Measurements from ENCODE around the gene MTHFD1.

MTHFD1 gene

GRCh38 chr14:64422005-64422404, 33.9 kb downstream of the MTHFD1 start:
- H3K27ac ChIP-seq (ENCODE audit: low read depth, low read length, severe bottlenecking) = no peak overlapping the region
- H3K36me3 ChIP-seq (ENCODE audit: control insufficient read depth, insufficient read depth, low read length) = peaks cover 80% of the 10 kb centered on the region
- H3K4me3 ChIP-seq (ENCODE audit: extremely low read depth, insufficient read depth, low read length, poor library complexity, severe bottlenecking) = no peak overlapping the region
- no peaks in the 10 kb centered on the region for H3K9me3 ChIP-seq (ENCODE audit: control insufficient read depth, low read length)
- WGBS, 2 experiments (ENCODE audit: insufficient coverage in 2 of 2) = no CpG with 5 or more reads among the region's 1 CpG
- peaks cover 9% of the 10 kb centered on the region for H3K4me1 ChIP-seq (ENCODE audit: control insufficient read depth, insufficient read depth, low read length, poor library complexity, severe bottlenecking)

GRCh38 chr14:64422756-64423155, 34.6 kb downstream of the MTHFD1 start:
- WGBS, 2 experiments (ENCODE audit: insufficient coverage in 2 of 2) = 91 to 96% methylated on average over 5 to 7 of the region's 7 CpGs
- peaks cover 81% of the 10 kb centered on the region for H3K36me3 ChIP-seq (ENCODE audit: control insufficient read depth, insufficient read depth, low read length)
- H3K9me3 ChIP-seq (ENCODE audit: control insufficient read depth, low read length) = no peaks in the 10 kb centered on the region
- H3K27ac ChIP-seq (ENCODE audit: low read depth, low read length, severe bottlenecking) = peak overlapping the region; percentile 24
- H3K4me3 ChIP-seq (ENCODE audit: extremely low read depth, insufficient read depth, low read length, poor library complexity, severe bottlenecking) = no peak overlapping the region
- H3K4me1 ChIP-seq (ENCODE audit: control insufficient read depth, insufficient read depth, low read length, poor library complexity, severe bottlenecking) = peaks cover 9% of the 10 kb centered on the region

DNA sequence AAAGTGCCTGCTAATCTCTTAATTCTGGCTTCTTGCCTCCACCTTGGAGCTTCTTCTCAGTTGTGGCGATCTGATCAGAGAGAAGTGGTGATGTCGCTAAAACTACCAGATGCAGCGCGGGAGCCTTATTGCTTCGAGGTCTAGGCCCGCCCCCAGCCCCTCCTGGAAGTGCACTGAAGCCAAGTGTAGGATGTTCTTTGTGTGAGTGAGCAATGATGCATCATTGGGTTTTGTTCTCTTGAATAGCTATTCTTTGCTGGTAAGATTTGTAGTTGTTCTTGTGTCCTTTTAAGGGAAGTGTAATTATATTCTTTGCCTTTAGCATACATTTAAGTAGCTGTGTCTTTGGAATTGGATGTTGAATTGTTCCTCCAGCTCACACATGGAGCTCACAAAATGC, 35.8 kb downstream of the MTHFD1 start:
- Histone ChIP-seq H3K36me3 (ENCODE audit: control insufficient read depth, insufficient read depth, low read length) (peaks cover 75% of the 10 kb centered on the region), H3K4me3 (ENCODE audit: extremely low read depth, insufficient read depth, low read length, poor library complexity, severe bottlenecking) (no peak overlapping the region), H3K4me1 (ENCODE audit: control insufficient read depth, insufficient read depth, low read length, poor library complexity, severe bottlenecking) (peaks cover 9% of the 10 kb centered on the region), H3K9me3 (ENCODE audit: control insufficient read depth, low read length) (no peaks in the 10 kb centered on the region), H3K27ac (ENCODE audit: low read depth, low read length, severe bottlenecking) (no peak overlapping the region)
- WGBS, 2 experiments (ENCODE audit: insufficient coverage in 2 of 2) = 100% methylated on average over 6 of the region's 6 CpGs; no CpG with 5 or more reads in 1 of the 2 experiments

- peaks cover 4% of the 10 kb centered on the region for H3K4me1 ChIP-seq (ENCODE audit: control insufficient read depth, insufficient read depth, low read length, poor library complexity, severe bottlenecking)
- 89 to 94% methylated on average over 3 of the region's 3 CpGs for WGBS, 2 experiments (ENCODE audit: insufficient coverage in 2 of 2)
- H3K9me3 ChIP-seq (ENCODE audit: control insufficient read depth, low read length) = no peaks in the 10 kb centered on the region
- H3K36me3 ChIP-seq (ENCODE audit: control insufficient read depth, insufficient read depth, low read length) = peaks cover 77% of the 10 kb centered on the region
- no peak overlapping the region for H3K4me3 ChIP-seq (ENCODE audit: extremely low read depth, insufficient read depth, low read length, poor library complexity, severe bottlenecking)
- H3K27ac ChIP-seq (ENCODE audit: low read depth, low read length, severe bottlenecking) = no peak overlapping the region
Observed at GRCh38 chr14:64434528-64434927, 46.4 kb downstream of the MTHFD1 start.

DNA sequence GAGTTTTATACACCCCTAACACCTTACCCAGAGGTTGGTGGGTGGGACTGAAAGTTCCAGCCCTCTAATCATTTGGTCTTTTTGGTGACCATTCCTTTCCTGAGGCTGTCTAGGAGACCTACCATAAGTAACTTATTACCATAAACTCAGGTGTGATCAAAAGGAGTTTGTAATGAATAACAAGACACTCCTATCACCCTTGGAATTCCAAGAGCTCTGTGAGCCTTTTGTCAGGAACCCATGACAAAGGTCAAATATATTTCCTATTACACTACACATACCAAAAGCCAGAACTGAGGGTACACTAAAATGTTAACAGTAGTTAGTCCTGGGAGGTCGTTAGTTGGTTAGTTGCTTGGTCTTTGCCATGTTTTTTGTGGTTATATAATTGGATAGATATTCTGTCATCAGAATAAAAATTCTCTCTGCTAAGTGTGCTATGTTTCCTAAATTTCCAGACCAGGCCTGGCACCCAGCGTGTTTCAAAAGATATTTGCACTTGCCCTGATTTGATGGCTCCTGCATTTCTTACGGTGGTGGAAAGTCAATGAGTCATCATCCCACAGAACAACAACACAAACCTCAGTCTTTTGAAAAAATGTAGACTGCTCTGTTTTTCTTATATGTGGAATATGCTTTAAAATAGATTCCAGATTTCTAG, 50.2 kb downstream of the MTHFD1 start:
- H3K9me3 ChIP-seq (ENCODE audit: control insufficient read depth, low read length) = no peaks in the 10 kb centered on the region
- no CpG with 5 or more reads among the region's 3 CpGs for WGBS, 2 experiments (ENCODE audit: insufficient coverage in 2 of 2)
- peaks cover 4% of the 10 kb centered on the region for H3K4me1 ChIP-seq (ENCODE audit: control insufficient read depth, insufficient read depth, low read length, poor library complexity, severe bottlenecking)
- H3K36me3 ChIP-seq (ENCODE audit: control insufficient read depth, insufficient read depth, low read length) = peaks cover 77% of the 10 kb centered on the region
- H3K27ac ChIP-seq (ENCODE audit: low read depth, low read length, severe bottlenecking) = peak overlapping the region; percentile 74
- H3K4me3 ChIP-seq (ENCODE audit: extremely low read depth, insufficient read depth, low read length, poor library complexity, severe bottlenecking) = no peak overlapping the region

DNA sequence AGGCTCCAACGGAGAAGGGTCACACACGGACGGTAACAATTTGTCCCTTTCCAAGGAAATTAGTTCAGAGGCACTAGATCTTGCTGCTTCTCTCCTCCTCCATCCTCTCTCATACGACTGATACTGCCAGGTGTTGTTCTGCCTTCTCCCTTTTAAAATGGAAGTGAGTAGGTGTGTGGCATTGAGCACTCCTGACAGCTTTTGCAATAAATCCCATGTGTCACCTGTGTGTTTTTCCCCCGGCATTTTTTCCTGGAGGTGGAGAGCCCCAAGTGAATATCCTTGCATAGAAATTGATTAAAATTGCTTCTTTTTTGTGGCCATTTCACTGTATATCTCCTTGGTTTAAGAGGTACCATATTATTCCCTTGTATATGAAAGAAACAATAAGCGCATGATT, 51.0 kb downstream of the MTHFD1 start:
- H3K9me3 ChIP-seq (ENCODE audit: control insufficient read depth, low read length) = no peaks in the 10 kb centered on the region
- H3K4me3 ChIP-seq (ENCODE audit: extremely low read depth, insufficient read depth, low read length, poor library complexity, severe bottlenecking) = no peak overlapping the region
- H3K27ac ChIP-seq (ENCODE audit: low read depth, low read length, severe bottlenecking) = peak overlapping the region; percentile 74
- peaks cover 77% of the 10 kb centered on the region for H3K36me3 ChIP-seq (ENCODE audit: control insufficient read depth, insufficient read depth, low read length)
- 90 to 92% methylated on average over 3 to 4 of the region's 6 CpGs for WGBS, 2 experiments (ENCODE audit: insufficient coverage in 2 of 2)
- H3K4me1 ChIP-seq (ENCODE audit: control insufficient read depth, insufficient read depth, low read length, poor library complexity, severe bottlenecking) = peaks cover 4% of the 10 kb centered on the region

- WGBS, 2 experiments (ENCODE audit: insufficient coverage in 2 of 2) = 83 to 100% methylated on average over 2 to 3 of the region's 3 CpGs
- Histone ChIP-seq H3K36me3 (ENCODE audit: control insufficient read depth, insufficient read depth, low read length) (peaks cover 79% of the 10 kb centered on the region), H3K9me3 (ENCODE audit: control insufficient read depth, low read length) (no peaks in the 10 kb centered on the region)
Observed at GRCh38 chr14:64440494-64440893, 52.3 kb downstream of the MTHFD1 start.

GRCh38 chr14:64442300-64442988, 54.3 kb downstream of the MTHFD1 start:
- 90 to 92% methylated on average over 14 to 17 of the region's 17 CpGs for WGBS, 2 experiments (ENCODE audit: insufficient coverage in 2 of 2)
- no peaks in the 10 kb centered on the region for H3K9me3 ChIP-seq (ENCODE audit: control insufficient read depth, low read length)
- peaks cover 19% of the 10 kb centered on the region for H3K4me1 ChIP-seq (ENCODE audit: control insufficient read depth, insufficient read depth, low read length, poor library complexity, severe bottlenecking)
- no peak overlapping the region for H3K4me3 ChIP-seq (ENCODE audit: extremely low read depth, insufficient read depth, low read length, poor library complexity, severe bottlenecking)
- peaks cover 83% of the 10 kb centered on the region for H3K36me3 ChIP-seq (ENCODE audit: control insufficient read depth, insufficient read depth, low read length)
- peak overlapping the region; percentile 10 for H3K27ac ChIP-seq (ENCODE audit: low read depth, low read length, severe bottlenecking)

More at GRCh38 chr14:64440494-64440893, 52.3 kb downstream of the MTHFD1 start:
- no peak overlapping the region for H3K27ac ChIP-seq (ENCODE audit: low read depth, low read length, severe bottlenecking)
- peaks cover 7% of the 10 kb centered on the region for H3K4me1 ChIP-seq (ENCODE audit: control insufficient read depth, insufficient read depth, low read length, poor library complexity, severe bottlenecking)
- H3K4me3 ChIP-seq (ENCODE audit: extremely low read depth, insufficient read depth, low read length, poor library complexity, severe bottlenecking) = no peak overlapping the region

- Histone ChIP-seq H3K36me3 (ENCODE audit: control insufficient read depth, insufficient read depth, low read length) (peaks cover 78% of the 10 kb centered on the region), H3K27ac (ENCODE audit: low read depth, low read length, severe bottlenecking) (no peak overlapping the region), H3K9me3 (ENCODE audit: control insufficient read depth, low read length) (no peaks in the 10 kb centered on the region), H3K4me1 (ENCODE audit: control insufficient read depth, insufficient read depth, low read length, poor library complexity, severe bottlenecking) (peaks cover 19% of the 10 kb centered on the region), H3K4me3 (ENCODE audit: extremely low read depth, insufficient read depth, low read length, poor library complexity, severe bottlenecking) (no peak overlapping the region)
- 98 to 100% methylated on average over 9 to 10 of the region's 11 CpGs for WGBS, 2 experiments (ENCODE audit: insufficient coverage in 2 of 2)
Observed at GRCh38 chr14:64444140-64444539, 56.0 kb downstream of the MTHFD1 start.

DNA sequence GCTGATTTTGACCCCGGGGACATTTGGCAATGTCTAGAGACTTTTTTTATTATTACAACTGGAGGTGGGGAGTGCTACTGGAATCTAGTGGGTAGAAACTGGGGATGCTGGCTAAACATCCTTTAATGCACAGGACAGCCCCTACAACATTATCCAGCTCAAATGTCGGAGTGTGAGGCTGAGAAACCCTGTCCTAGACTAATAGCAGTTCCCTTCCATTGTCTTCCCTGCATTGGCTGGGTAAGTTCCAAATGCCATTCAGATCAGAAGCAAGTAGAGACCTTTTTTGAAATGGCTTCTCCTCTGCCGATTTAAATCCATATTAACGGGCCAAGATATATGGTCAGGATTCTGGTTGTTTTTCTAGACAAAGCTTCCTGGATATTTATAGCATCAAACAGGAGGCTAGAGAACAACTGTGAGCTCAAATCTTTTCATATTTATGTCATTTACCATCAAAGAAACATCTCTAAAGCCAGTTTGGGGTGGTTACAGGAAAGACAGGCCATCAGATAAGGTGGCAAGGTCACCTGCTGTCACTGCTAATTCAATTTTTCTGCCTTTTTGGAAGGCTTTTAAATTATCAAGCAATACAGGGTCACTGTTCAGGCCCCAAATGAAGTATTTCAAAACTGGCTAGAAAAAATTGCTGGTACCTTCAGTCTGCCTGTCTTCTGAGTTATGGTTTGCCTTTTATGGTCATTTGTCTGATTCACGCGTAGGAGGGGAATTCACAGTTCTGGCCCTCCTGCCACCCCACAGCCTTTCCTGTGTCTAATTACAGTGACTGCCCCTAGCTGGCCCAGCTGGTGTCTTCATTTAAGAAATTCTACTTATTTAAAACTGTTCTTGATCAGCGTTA, 57.1 kb downstream of the MTHFD1 start:
- Histone ChIP-seq H3K4me3 (ENCODE audit: extremely low read depth, insufficient read depth, low read length, poor library complexity, severe bottlenecking) (no peak overlapping the region), H3K9me3 (ENCODE audit: control insufficient read depth, low read length) (no peaks in the 10 kb centered on the region), H3K27ac (ENCODE audit: low read depth, low read length, severe bottlenecking) (peak overlapping the region; percentile 13), H3K4me1 (ENCODE audit: control insufficient read depth, insufficient read depth, low read length, poor library complexity, severe bottlenecking) (peaks cover 19% of the 10 kb centered on the region), H3K36me3 (ENCODE audit: control insufficient read depth, insufficient read depth, low read length) (peaks cover 78% of the 10 kb centered on the region)
- WGBS, 2 experiments (ENCODE audit: insufficient coverage in 2 of 2) = 74 to 87% methylated on average over 3 of the region's 7 CpGs
